Measurements from ENCODE around the gene TMEM181.
A peak's percentile ranks its signal among the peaks of the same experiment; 100 is the strongest.
"Not testable (repeated sequence)": the region's sequence is repeated elsewhere in the genome, so short reads cannot be mapped to it uniquely, and the experiment has no call there.

Gene TMEM181

GRCh38 chr6:158665332-158665731, 105.4 kb downstream of the TMEM181 start:
- TF ChIP-seq, protein P1, sequence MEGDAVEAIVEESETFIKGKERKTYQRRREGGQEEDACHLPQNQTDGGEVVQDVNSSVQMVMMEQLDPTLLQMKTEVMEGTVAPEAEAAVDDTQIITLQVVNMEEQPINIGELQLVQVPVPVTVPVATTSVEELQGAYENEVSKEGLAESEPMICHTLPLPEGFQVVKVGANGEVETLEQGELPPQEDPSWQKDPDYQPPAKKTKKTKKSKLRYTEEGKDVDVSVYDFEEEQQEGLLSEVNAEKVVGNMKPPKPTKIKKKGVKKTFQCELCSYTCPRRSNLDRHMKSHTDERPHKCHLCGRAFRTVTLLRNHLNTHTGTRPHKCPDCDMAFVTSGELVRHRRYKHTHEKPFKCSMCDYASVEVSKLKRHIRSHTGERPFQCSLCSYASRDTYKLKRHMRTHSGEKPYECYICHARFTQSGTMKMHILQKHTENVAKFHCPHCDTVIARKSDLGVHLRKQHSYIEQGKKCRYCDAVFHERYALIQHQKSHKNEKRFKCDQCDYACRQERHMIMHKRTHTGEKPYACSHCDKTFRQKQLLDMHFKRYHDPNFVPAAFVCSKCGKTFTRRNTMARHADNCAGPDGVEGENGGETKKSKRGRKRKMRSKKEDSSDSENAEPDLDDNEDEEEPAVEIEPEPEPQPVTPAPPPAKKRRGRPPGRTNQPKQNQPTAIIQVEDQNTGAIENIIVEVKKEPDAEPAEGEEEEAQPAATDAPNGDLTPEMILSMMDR (IDR thresholded peaks at IDR 0.05; ENCODE audit: low read length, missing control alignments) = no peak
- H3K4me3 ChIP-seq (replicated peaks; ENCODE audit: low read depth, low read length) = no peak overlapping the region
- no peak for DNase-seq (ENCODE audit: low read depth)

- TF ChIP-seq, protein P1 (IDR thresholded peaks at IDR 0.05; ENCODE audit: low read length, missing control alignments) = no peak
- DNase-seq (ENCODE audit: low read depth) = peak; percentile 71
- no peak overlapping the region for H3K4me3 ChIP-seq (replicated peaks; ENCODE audit: low read depth, low read length)
Measured at GRCh38 chr6:158666628-158667359, 106.9 kb downstream of the TMEM181 start.

GRCh38 chr6:158667360-158667981, 107.6 kb downstream of the TMEM181 start:
- H3K4me3 ChIP-seq (replicated peaks; ENCODE audit: low read depth, low read length) = no peak overlapping the region
- DNase-seq (ENCODE audit: low read depth) = no peak
- TF ChIP-seq, protein P1 (IDR thresholded peaks at IDR 0.05; ENCODE audit: low read length, missing control alignments) = no peak

- H3K4me3 ChIP-seq (replicated peaks; ENCODE audit: low read depth, low read length) = no peak overlapping the region
- DNase-seq (ENCODE audit: low read depth) = no peak
- TF ChIP-seq, protein P1 (IDR thresholded peaks at IDR 0.05; ENCODE audit: low read length, missing control alignments) = no peak
Measured at GRCh38 chr6:158668707-158669103, 108.8 kb downstream of the TMEM181 start.

GRCh38 chr6:158669145-158670035, 109.5 kb downstream of the TMEM181 start:
- no peak overlapping the region for H3K4me3 ChIP-seq (replicated peaks; ENCODE audit: low read depth, low read length)
- TF ChIP-seq, protein P1 (IDR thresholded peaks at IDR 0.05; ENCODE audit: low read length, missing control alignments) = no peak
- DNase-seq (ENCODE audit: low read depth) = no peak

- not testable (repeated sequence) for DNase-seq (ENCODE audit: low read depth)
Measured at GRCh38 chr6:158672119-158672518, 112.2 kb downstream of the TMEM181 start.

DNA sequence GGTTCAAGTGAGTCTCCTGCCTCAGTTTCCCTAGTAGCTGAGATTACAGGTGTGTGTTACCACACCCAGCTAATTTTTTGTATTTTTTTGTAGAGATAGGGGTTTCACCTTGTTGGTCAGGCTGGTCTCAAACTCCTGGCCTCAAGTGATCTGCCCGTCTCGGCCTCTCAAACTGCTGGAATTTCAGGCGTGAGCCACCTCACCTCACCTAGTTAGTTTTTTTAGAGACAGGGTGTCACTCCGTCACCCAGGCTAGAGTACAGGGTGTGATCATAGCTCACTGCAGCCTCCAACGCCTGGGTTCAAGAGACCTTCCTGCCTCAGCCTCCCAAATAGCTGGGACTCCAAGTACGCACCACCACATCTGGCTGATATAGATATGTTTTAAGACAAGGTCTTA, 112.8 kb downstream of the TMEM181 start:
- H3K4me3 ChIP-seq (replicated peaks; ENCODE audit: low read depth, low read length) = no peak overlapping the region
- DNase-seq (ENCODE audit: low read depth) = no peak
- TF ChIP-seq, protein P1 (IDR thresholded peaks at IDR 0.05; ENCODE audit: low read length, missing control alignments) = no peak

More at GRCh38 chr6:158672119-158672518, 112.2 kb downstream of the TMEM181 start:
- H3K4me3 ChIP-seq (replicated peaks; ENCODE audit: low read depth, low read length) = not testable (repeated sequence)
